HG02588 (cell line): ENCODE results near the gene PRDX5.

ENCODE experiments used
- ATAC-seq: cut with Tn5 transposase; IDR thresholded peaks from one replicate; pipeline ENCODE4 v1.9.1; 2021; ENCODE audit warnings: mild to moderate bottlenecking, moderate library complexity; ENCODE audit not compliant: unreplicated experiment

The PRDX5 gene

GRCh38 chr11:64317961-64318765 lies at the start of gene PRDX5:
Gene PRDX5 (plus strand): TSS chr11:64318121. CDS start chr11:64318216, 95 bp downstream.
- ATAC-seq = peak; percentile 72

- peak; percentile 13 for ATAC-seq
Measured at GRCh38 chr11:64268893-64269539, 48.9 kb upstream of the PRDX5 start.

GRCh38 chr11:64269540-64270220 lies 48.2 kb upstream of the PRDX5 start:
- peak; percentile 62 for ATAC-seq

- ATAC-seq = no peak
Measured at GRCh38 chr11:64275031-64275800, 42.7 kb upstream of the PRDX5 start.

GRCh38 chr11:64275841-64276240 lies 42.1 kb upstream of the PRDX5 start:
- no peak for ATAC-seq

- ATAC-seq = no peak
Measured at GRCh38 chr11:64276653-64277431, 41.1 kb upstream of the PRDX5 start.

- ATAC-seq = no peak
Measured at GRCh38 chr11:64278576-64279190, 39.2 kb upstream of the PRDX5 start.

GRCh38 chr11:64281957-64282770 lies 35.8 kb upstream of the PRDX5 start:
- no peak for ATAC-seq

- no peak for ATAC-seq
Measured at GRCh38 chr11:64283092-64283491, 34.8 kb upstream of the PRDX5 start.

- peak; percentile 64 for ATAC-seq
Measured at GRCh38 chr11:64284048-64284961, 33.6 kb upstream of the PRDX5 start, which contains the start of gene BAD. Gene BAD (minus strand): TSS chr11:64284665. CDS start chr11:64284368, 297 bp downstream.

- peak; percentile 49 for ATAC-seq
Measured at GRCh38 chr11:64284962-64285884, 32.7 kb upstream of the PRDX5 start, which contains the start of gene GPR137. Gene GPR137 (plus strand): TSS chr11:64285848. CDS start chr11:64286525, 677 bp downstream.

GRCh38 chr11:64285885-64286800 lies 31.8 kb upstream of the PRDX5 start:
- ATAC-seq = no peak

- no peak for ATAC-seq
Measured at GRCh38 chr11:64286801-64287159, 31.1 kb upstream of the PRDX5 start.

- no peak for ATAC-seq
Measured at GRCh38 chr11:64287676-64288352, 30.1 kb upstream of the PRDX5 start.

- ATAC-seq = no peak
Measured at GRCh38 chr11:64288353-64288750, 29.6 kb upstream of the PRDX5 start.
